LNCaP clone FGC (cell line): ENCODE measurements around the gene DPP9.

ENCODE experiments used
- DNase-seq: peaks from one replicate; pipeline ENCODE4 v3.0.0-alpha.2; 2011; ENCODE audit warnings: low read depth
- H3K4me3 ChIP-seq: 2 replicates; pipeline ENCODE4 v1.5.1; 2011; ENCODE audit warnings: mild to moderate bottlenecking, low read depth, low read length, control low read depth
- TF ChIP-seq, protein P1 (sequence below): IDR thresholded peaks from 2 replicates; pipeline ENCODE4 v1.5.1; 2012; ENCODE audit warnings: mild to moderate bottlenecking; ENCODE audit not compliant: control insufficient read depth, insufficient read depth; ENCODE audit errors: extremely low read depth

Gene DPP9

DNA sequence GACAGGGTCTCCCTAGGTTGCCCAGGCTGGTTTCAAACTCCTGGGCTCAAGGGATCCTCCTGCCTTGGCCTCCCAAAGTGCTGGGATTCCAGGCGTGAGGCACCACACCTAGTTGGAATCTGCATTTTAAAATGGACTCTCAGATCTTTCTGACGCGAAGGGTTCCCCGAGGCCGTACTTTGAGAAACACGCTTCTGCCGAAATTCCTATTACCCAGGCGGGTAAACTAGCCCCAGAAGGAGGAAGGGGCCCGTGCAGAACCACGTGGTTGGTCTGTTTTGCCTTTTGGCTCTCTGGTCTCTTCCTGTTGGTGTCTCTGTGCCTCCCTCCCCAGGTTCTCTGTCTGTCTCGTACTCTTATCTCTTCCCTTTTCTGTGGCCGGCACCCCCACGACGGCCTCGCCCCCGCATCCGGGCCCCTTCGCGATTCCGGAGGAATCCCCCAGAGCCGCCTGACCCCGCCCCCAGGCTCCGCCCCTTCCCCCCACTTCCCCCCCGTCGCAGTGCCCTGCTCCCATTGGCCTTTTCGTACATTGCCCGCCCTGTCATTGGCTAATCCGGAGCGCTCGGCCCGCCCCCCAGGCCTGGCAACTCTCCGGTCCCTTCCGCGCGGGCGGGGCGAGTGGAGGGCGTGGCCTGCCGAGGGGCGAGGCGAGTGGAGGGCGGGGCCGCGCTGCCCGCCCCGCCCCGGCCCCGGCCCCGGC, 84.7 kb downstream of the DPP9 start, which contains the start of gene TNFAIP8L1:
Gene TNFAIP8L1 (plus strand): TSS at position 689 of the 703 bp plus-strand sequence. CDS start 12,354 bp downstream, outside the sequence.
- DNase-seq = peak; percentile 48
- H3K4me3 ChIP-seq = peak within 1 kb of the TSS; percentile 62
- TF ChIP-seq, protein P1, sequence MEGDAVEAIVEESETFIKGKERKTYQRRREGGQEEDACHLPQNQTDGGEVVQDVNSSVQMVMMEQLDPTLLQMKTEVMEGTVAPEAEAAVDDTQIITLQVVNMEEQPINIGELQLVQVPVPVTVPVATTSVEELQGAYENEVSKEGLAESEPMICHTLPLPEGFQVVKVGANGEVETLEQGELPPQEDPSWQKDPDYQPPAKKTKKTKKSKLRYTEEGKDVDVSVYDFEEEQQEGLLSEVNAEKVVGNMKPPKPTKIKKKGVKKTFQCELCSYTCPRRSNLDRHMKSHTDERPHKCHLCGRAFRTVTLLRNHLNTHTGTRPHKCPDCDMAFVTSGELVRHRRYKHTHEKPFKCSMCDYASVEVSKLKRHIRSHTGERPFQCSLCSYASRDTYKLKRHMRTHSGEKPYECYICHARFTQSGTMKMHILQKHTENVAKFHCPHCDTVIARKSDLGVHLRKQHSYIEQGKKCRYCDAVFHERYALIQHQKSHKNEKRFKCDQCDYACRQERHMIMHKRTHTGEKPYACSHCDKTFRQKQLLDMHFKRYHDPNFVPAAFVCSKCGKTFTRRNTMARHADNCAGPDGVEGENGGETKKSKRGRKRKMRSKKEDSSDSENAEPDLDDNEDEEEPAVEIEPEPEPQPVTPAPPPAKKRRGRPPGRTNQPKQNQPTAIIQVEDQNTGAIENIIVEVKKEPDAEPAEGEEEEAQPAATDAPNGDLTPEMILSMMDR = no peak

DNA sequence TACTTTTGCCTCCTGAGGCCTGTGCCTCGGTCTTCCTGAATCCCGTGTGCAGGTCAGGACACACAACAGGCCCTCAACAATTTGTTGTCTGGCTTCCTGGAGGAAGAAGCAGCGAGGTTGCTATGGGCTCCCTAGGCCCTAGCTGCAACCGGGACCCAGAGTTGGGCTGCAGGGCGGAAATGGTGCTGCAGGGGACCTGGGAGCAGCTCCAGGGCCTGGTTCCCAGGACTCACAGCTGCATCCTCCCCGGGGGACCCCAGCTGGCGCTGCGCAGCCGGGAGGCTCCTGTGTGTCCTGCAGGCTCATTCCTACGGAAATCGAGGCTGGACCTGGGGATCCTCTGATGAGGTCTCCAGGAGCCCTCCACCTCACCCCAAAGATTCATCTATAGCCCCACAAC, 85.3 kb downstream of the DPP9 start:
- TF ChIP-seq, protein P1 = no peak
- no peak overlapping the region for H3K4me3 ChIP-seq
- DNase-seq = no peak

DNA sequence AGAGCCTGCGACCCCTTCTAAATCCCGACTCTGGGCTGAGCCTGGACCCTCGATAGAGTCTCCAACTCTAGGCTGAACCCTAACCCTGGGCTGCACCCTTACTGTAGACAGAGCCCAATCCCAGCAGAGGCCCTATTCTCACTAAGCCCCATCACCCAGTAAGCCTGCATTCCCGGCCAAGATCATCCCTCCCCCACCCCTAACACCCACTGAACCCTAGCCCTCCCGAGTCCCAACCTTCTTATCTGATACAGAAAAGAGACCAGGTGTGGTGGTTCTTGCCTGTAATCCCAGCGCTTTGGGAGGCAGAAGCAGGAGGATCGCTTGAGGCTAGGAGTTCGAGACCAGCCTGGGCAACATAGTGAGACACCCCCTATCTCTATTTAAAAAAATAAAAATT, 86.9 kb downstream of the DPP9 start:
- TF ChIP-seq, protein P1 = no peak
- no peak overlapping the region for H3K4me3 ChIP-seq
- DNase-seq = no peak

DNA sequence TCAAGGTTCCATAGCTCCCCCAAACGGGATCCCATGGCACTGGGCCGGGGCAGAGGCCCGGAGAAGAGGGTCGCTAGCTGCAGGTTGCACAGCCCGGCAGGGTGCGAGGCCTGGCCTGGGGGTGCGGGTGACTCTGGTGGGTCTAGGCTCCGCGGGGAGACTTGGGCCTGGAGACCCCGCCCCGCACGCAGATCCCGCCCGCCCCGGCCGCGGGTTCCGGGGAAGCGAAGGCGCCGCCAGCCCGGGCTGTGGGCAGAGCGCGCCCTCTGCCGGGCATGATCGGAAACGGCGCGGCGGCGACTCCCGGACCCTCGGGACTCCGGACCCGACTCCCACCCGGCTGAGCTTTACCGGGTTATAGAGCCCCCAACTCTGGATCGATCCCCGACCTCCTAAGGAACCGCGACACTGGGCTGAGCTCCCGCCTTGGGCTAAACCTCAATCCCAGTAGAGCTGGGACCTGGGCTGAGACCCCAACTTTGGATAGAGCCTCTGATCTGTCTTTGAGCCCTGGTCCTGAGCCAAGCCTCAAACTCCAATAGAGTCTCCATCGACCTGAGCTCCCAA, 87.4 kb downstream of the DPP9 start:
- TF ChIP-seq, protein P1 = peak; percentile 86
- no peak for DNase-seq
- H3K4me3 ChIP-seq = peak overlapping the region; percentile 42

DNA sequence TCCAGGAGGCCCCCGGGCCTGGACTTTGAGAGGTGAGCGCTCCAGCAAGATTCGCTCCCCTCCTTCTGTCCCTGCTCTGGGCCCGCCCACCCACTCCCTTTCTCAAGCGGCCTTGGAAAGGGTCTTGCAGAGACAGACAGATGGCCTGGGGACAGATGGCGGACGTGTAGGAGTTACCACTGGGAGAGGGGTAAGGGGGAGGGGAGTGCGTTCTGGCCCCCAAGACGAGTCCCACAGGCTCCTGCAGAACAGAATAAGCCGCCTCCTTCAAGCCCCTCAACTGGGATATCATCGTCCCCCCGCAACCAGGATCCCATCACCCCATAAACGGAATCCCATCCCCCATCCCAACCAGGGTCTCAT, 87.9 kb downstream of the DPP9 start:
- no peak for DNase-seq
- H3K4me3 ChIP-seq = peak overlapping the region; percentile 42
- TF ChIP-seq, protein P1 = no peak

DNA sequence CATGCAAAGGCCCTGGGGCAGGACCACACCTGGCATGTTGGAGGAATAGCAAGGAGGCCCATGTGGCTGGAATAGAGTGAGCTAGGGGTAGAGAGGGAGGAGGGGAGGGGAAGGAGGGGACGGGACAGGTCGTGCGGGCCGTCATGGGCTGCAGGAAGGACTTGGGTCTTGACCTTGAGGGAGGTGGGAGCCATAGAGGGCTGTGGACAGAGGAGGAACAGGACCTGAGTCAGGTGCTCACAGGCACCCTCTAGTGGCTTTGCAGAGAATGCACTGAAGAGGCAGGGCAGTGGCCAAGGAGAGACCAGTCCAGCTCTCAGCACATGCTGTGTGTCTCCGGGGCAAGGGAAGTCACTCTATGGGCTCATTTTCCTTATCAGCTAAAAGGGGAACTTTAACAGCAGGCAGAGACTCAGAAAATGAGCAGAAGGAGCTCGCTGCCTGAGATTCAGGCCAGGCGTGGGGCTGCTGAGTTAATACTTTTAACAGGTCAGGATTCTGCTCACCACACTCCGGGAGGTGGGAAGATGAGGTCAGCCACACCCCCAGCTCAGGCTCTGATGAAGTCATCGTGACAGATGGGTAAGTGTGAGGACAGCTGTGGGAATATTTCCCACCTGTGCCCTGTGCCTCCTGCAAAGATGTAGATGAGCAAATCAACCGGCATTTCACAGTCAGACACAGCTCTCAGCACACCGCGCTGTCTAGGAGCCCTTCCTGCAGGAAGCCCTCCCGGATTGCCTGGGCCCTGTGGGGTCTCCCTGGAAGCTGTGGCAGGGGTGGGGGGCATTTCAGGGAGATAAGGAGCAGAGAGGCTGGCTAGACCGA, 90.3 kb downstream of the DPP9 start:
- no peak overlapping the region for H3K4me3 ChIP-seq
- DNase-seq = no peak
- TF ChIP-seq, protein P1 = peak; percentile 62
